GM21619 (cell line): Measurements from ENCODE around the gene COL11A2.

Source experiments
- ATAC-seq: cut with Tn5 transposase; IDR thresholded peaks from one replicate; pipeline ENCODE4 v1.9.1; 2021; ENCODE audit not compliant: unreplicated experiment

COL11A2 gene

DNA sequence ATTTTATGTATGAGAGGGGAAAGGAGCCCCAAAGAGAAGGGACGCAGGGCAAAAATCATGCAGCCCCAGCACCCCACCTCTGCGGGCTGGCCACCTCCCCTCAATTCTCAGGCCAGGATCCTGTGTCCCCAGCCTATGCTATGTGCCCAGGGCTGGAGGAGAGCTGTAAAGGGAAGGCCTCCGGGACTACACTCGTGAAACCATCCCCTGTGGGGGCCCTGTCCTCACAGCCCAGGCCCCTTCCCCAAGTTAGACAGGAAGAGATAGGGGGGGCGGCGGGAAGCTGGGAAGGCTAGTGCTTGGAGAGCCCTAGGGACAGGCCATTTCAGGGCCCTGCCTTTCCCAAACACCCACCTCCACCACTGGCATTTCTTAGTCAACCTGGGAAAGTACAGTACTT, 1.4 kb upstream of the COL11A2 start:
- no peak for ATAC-seq

DNA sequence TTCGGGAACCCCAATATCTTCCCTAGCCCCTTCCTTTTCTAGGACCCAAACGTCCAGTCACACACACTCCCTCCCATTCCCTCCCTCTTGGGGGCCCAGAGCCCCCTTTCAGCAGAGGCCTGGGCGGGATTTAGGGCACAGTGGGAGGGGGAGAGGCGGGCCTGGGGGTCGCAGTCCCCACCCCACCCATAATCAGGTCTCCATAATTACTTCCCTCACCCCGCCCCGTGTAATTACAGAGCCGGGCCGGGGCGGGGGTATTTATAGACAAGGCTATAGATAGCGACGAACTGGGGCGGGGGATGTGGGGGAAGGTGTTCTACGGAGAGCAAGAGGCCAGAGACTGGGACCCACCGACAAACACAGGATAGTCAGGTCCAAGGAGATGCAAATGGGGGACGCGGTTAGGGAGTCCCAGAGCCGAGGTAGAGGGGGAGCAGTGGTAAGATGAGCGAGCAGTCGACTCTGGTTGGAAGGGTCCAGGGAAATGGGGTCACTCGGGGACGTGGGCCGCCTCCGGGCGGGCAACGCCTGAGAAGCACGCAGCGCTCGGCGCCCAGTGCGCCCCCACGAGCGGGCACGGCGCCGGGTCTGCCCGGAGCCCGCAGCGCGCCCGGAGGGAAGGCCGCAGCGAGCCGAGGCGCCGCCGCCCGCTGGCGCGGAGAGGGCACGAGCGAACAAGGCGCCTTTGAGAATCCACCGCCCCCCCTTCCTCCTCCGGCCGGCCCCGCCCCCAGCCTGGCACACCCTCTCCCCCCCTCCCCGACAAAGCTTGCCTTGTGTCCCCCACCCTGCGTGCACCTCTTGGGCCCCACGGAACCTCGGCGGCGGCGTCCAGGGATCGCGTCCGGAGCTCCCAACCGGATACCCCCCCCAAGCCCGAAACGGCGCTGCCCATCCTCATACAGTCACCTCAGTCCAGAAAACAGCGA, 670 bp upstream of the COL11A2 start:
- ATAC-seq: no peak

DNA sequence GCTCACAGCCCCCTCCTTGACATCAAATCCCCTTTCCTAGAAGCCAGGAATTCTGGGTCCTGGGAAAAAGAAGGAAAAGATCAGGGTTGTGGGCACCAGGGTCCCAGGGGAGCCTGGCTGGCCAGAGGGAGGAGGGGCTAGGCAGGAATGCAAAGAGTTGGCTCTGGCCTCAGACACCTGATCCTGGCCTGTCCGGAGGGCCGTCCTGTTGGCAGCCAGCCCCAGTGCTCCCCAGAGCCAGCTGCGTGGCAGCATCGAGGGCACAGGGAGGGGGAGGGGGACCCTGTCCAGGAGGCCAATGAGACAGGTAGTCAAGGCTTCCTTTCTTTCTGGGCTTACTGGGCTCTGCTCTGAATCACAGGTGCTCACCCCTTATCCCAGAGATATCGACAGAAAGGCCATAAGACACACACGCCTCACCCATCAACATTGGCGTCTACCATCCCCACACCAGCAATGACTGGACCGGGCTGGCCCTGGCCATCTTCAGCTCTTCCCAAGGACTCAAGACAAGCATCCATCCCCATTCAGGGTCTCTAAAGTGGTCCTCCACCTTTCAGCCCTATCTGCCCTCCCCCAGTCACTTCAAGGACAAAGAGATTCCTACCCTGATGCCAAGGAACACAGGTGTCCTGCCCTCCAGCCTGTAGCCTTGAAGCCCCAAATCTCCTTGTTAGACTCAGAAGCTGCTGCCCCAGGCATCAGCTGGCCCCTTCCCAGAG, 723 bp downstream of the COL11A2 start:
- ATAC-seq: no peak

DNA sequence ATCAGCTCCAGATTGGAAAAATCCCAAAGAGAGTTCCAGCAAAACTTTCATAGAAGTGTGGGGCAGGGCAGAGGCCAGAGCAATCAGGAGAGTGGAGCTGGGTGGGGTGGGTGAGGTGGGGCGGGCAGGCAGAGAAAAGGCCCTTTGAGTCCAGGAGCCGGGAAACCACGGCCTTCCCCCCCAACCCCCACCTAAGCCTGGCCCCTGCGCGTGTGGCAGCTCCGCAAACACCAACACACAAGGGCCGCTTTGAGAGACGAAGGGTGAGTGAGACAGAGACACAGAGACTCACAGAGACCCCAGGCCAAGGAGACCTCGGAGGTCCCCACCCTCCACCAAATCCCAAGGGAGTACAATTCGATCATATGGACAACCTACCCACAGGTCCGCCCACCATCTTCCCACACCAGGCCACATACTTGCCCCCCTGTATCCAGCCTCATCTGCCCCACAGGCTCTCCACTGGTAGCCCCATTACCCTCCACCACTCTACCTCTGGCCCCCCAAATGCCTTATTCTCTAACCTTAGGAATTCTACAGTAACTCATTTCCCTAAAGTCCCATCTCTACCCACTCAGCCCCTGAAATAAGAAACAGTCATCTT, 1.7 kb downstream of the COL11A2 start:
- ATAC-seq: no peak

DNA sequence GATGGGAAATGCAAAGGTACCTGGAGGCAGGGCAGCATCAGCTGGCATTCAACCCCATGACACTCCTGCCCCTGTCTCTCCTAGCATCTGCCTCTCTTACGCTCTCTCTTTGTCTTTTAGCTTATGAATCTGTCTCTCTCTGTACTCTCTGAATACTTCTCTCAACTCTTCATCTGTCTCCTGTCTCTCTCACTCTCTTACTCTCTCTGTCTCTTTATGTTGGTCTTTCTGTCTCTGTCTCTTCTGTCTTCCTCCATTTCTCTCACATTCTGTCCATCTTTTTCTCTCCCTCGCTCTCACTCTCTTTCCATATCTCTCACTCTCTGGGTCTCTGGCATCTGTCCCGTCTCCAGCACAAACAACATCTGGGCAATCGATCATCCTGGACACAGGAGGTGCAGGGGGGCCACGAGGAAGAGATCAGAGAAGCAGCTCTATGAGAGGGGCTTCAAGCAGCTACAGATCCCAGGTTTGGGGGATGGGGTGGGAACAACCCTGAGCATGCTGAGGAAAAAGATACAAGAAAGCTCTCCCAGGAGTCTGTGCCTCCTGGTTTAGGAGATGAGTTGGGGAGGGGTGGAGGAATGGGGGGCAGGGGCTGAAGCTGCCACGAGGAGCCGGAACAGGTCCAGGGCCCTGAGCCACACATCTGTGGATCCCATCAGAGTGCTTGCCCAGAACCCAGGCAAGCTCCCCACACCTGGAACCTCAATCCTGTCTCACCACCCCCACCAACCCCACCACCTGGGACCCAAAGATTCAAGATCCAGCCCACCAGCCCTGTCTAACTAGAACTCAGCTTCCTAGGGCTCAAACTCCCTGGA, 2.4 kb downstream of the COL11A2 start:
- ATAC-seq: no peak

DNA sequence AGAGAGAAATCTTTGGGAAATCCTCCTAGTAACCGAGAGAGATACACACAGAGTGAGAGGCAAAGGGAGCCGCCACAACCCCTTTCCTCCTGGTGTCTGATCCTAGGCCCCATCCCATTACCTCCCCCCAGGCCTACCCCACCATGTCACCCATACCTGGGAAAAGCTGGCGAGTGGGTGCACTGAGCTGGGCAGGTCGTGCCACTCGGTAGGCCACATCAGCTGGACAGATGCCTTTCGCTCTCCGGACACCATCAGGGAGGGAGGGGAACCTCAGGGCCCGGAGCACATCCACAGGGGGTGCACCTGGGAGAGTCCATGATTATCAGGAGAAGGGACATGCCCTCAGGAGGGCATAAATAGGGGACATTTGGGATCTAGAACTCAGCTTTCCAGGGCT, 3.1 kb downstream of the COL11A2 start:
- no peak for ATAC-seq

DNA sequence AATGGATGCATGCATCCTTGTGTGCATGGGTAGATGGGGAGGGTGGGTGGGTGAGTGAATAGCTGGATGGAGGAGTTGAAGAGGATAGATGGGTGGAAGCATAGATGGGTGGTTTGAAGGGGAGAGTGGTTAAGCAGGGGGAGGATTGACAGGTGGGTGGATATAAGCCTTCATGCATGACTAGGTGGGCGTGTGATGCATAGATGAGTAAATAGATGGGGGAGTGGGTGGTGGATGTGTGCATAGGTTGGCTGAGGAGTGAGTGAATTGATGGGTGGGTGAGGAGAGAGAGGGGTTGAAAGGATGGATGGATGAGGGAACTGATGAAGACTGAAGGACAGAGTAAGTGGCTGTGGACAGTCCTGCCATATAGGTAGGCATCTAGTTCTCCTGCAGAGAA, 4.5 kb downstream of the COL11A2 start:
- no peak for ATAC-seq

DNA sequence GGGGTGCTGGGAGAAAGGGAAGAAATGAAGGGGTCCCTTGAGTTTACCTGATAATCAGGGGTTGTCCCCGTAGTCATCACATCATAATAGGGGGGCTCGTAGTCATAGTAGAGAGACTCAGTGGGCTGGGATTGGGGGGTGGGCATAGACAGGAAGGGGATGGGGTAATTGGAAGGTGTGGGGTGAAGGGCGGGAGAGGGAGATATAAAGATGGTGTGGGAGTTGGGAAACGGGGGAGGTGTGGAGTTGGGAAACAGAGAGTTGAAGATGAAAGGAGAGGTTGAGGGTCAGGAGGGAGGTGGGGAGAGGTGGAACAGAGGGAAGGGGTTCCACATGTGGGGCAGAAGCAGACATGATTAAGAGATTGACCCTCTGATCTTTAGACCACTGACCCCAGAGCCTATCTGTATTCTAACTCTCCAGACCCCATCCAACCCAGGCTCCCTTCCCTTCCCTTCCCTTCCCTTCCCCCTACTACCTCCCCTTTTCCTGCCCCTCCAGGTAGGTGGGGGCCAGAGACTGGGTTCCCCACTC, 6.5 kb downstream of the COL11A2 start:
- no peak for ATAC-seq

DNA sequence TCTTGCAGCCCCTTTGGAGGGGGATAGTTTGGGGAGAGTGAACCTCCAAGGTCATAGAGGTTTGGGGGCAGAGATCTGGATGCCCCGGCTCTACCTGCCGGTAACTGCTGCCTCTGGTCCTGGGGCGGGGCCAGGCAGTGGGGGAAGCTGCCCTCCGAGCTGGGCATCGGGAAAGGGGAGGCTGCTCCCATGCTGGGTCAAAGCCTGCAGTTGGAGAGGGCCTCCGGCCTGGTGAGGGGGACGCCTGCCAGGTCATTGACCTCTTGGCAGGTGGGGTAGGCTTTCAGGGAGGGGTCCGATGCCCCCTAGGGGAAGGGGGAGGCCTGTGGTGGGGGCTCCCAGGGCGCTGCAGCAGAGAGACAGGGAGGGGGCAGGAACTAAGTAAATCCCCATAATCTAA, 7.1 kb downstream of the COL11A2 start:
- ATAC-seq: no peak

DNA sequence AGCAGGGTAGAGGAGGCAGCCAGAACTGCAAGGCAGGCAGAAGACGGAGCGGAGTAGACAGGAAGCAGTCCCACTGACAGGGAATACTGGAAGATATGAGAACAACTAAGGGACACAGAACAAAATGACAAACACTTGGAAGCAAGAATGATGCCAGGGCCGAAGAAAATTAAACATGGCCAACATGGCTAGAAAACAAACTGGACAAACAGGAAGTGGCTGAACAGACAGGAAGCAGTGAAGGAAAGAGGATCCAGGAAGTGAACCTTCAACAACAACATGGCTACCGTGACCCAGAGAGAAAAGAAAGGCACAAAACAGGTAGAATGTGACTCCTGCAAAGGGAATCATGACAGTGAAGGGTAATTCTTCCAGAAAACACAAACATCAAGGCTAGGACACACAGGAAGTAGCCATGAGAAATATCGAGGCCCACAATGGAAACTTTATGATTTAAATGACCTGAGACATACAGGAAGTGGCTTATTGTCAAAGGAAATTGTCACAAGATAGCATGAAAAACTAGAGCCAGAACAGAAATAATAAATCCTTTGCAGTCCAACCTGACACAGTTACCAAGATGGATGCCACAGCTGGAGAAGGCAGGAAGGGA, 9.1 kb downstream of the COL11A2 start:
- ATAC-seq: no peak

DNA sequence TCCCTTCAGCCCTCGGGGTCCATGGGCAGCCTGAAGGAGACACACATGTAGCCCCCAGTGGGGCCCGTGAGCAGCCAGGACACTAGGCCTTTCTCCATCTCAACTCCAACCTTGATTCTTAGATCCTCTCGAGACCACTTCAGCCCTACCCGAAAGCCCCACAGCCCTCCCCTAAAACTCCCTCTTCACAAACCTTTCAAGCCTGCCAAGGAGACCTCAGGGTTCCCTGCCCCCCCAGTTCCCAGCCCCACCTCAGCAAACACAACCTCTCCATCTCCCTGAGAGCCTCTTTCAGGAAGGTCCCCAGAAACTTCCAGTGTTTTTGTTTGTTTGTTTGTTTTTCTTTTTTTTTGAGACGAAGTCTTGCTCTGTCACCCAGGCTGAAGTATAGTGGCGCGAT, 11.1 kb downstream of the COL11A2 start:
- no peak for ATAC-seq

DNA sequence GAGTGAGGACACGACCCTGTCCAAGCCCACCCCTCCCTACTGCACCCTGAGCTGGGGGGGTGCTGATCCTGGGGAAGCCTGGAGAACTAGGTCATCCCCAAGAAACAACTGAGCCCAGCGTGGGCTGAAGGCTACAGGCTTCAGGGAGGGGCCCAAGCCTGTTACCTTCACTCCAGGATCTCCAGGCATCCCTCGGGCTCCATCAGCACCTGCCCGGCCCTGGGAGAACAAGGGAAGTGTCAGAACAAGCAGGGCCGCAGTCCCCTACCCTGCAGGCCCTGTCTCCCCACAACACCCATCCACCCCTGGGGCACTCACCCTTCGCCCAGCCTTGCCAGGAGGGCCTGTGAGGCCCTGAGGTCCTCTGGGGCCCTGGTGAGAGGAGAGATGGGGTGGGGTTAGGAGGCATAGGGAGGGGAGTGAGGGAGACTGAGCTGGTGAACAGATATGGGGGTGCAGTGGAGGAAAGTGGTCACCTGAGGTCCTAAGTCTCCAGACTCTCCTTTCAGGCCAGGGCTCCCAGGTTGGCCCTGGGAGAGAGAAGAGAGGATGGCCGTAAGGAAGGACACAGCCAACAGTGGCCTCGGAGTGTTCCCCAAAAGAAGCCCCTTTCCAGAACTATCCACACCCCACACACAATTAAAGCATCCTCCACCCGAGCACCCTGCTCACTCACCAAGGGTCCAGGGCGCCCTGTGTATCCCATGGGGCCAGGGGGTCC, 13.4 kb downstream of the COL11A2 start:
- ATAC-seq: no peak

DNA sequence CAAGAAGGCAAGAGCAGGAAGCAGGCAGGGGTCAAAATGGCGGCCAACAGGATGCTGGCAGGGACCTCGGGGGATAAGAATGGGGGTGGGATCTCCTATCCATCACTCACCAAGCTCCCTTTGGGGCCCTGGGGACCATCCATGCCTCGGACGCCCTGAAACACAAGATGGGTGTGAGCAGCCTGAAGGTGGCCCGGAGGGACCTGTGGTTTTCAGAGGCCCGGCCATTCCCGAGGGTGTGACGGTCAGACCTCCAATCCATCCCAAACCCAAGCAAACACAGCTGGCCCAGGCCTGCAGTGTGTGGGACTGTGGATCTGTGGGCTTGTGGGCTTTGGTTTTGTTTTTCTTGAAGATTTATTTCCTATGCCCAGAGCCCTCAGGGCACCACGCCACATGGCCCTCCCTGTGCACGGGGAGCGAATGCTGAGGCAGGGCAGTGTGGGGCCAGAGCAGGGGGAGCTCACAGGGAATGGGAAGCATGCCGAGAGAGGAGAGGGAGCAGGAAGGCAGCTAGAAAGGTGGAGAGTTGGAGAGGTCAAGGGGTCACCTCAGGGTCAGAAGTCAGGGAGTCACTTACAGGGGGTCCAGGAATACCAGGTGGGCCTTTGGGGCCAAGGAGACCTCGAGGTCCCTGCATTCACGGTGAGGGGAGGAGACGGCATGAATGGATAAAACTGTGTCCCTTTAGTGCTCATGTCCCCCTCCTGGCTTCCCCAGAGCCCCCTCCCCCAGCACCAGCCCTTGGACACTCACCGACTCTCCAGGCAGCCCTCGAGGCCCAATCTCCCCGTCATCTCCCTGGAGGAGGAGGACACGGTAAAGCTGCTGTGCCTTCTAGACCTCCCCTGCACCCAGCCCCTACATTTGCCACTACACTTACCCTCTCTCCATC, 14.5 kb downstream of the COL11A2 start:
- ATAC-seq: no peak

DNA sequence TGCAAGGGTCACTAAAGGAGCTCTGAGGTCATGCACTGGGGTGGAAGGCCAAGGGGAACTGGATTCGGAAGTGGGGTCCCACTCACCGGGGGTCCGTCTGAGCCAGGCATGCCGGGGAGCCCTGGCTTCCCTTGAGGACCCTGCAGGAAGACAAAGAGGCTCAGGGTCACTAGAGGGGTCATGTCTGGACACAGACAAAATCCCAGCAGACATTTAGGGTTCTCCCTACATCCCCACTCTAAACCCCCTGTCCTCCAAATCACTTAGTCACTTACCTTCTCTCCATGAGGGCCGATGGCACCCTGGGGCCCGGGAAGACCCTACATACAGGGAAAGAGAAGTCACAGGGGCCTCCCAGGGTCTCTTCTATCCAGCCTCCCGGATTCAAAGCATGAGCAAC, 15.4 kb downstream of the COL11A2 start:
- no peak for ATAC-seq

DNA sequence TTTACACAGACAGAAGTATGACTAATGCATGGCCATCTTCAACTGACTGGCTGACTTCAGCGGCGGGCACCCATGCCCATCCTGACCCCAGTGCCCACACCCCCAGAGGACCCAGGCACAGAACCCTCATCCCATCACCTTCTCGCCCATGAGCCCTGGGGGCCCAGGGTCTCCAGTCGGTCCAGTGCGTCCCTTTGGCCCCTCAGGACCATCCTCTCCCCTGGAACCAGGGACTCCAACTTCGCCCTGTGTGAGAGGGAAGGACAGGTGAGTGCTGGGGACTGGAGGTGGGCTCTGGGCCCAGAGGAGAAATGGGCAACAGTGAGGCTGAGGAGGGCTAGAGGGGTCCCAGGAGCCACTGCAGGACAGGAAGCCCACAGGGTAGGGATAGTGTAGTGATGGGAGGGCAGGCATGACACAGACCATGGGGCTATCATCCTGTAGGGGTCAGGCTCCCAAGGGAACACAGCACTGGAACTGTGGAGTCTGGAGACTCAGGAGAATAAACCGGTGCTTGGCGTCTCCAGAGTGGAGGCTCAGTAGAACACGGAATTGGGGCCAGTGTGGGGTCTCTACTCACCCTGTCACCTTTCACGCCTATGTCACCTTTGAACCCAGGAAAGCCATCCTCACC, 16.7 kb downstream of the COL11A2 start:
- ATAC-seq: no peak

DNA sequence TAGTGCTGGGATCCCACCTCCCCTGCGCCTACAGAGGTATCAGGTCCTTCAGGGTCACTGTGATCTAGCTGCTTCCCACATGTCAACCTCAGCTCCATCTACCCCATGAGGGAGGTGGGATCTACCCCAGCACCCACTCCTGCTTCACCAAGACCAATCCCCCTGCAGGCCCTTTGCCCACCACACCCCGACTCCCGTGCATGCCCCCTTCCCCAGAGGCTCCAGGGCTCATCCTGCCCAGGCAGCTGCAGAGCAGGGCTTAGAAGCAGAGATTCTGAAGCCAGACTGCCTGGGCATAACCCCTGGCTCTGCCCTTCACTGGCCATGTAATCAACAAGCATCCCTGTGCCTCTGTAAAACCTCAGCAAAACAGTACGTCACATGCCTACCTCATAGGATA, 17.5 kb downstream of the COL11A2 start:
- ATAC-seq: no peak

DNA sequence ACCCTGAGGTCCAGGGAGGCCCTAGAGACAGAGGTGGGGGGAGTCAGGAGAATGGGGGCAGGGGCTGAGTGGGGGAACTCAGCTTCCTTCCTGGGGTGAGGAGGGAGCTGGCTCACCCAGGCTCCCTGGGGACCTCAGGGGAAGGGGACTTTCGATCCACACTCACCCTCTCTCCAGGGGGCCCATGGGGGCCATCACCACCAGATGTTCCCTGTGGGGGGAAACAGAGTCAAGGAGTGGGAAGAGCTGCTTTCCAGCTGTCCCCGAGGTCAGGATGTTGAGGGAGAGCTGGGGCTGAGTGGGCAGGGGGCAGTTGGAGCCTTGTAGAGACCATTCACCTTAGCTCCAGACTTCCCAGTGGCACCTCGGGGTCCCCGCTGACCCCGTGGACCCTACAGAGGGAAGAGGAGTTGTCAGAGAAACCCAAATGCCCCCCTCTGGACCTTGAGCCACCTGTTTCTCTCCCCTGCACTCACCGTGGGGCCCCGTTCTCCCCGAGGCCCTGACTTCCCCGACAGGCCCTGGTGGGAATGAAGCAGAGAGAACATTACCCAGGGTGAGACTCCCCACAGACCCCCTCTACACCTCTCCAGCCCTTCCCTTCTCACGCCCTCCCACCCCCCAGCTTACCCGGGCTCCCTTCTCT, 18.6 kb downstream of the COL11A2 start:
- no peak for ATAC-seq
